Mucosa of rectum (tissue), 2 donors: ENCODE results near the gene CEP350.

ENCODE experiments used
- H3K27ac ChIP-seq, 2 donors: one replicate each; pipeline ENCODE4 v1.7.0; 2013; ENCODE audit warnings: inconsistent platforms in 2 of 2, low read depth in 2 of 2, low read length in 2 of 2
- H3K27me3 ChIP-seq, 2 donors: one replicate each; pipeline ENCODE4 v1.7.0; 2013; ENCODE audit warnings: low read length in 2 of 2; ENCODE audit not compliant: control insufficient read depth in 2 of 2, insufficient read depth in 2 of 2
- H3K36me3 ChIP-seq, 2 donors: one replicate each; pipeline ENCODE4 v1.7.0; 2013; ENCODE audit warnings: low read length in 2 of 2; ENCODE audit not compliant: control insufficient read depth in 2 of 2, insufficient read depth in 2 of 2
- H3K4me1 ChIP-seq, 2 donors: one replicate each; pipeline ENCODE4 v1.7.0; 2013; ENCODE audit warnings: low read length in 2 of 2, mild to moderate bottlenecking in 1 of 2; ENCODE audit not compliant: control insufficient read depth in 2 of 2, insufficient read depth in 2 of 2
- H3K4me3 ChIP-seq, 2 donors: one replicate each; pipeline ENCODE4 v1.7.0; 2013; ENCODE audit warnings: low read length in 2 of 2
- H3K9ac ChIP-seq, 2 donors: one replicate each; pipeline ENCODE4 v1.7.0; 2013; ENCODE audit warnings: low read length in 2 of 2, low read depth in 1 of 2, mild to moderate bottlenecking in 1 of 2
- H3K9me3 ChIP-seq, 2 donors: one replicate each; pipeline ENCODE4 v1.7.0; 2013; ENCODE audit warnings: low read length in 2 of 2; ENCODE audit not compliant: control insufficient read depth in 2 of 2
- donor health status: healthy.
- donor health status: Normal muscosa, but diverticular disease.

CEP350 gene

GRCh38 chr1:179925922-179926849 is 28.4 kb upstream of the CEP350 start:
- H3K9ac ChIP-seq, result no peak overlapping the region
- H3K27ac ChIP-seq, result no peak overlapping the region
- no peak overlapping the region for H3K4me3 ChIP-seq
- no peaks in the 10 kb centered on the region for H3K9me3 ChIP-seq
- no peaks in the 10 kb centered on the region for H3K27me3 ChIP-seq
- H3K36me3 ChIP-seq, result peaks cover 3% of the 10 kb centered on the region in 2 donors
- peaks cover 0 to 3% of the 10 kb centered on the region in 2 donors for H3K4me1 ChIP-seq

DNA sequence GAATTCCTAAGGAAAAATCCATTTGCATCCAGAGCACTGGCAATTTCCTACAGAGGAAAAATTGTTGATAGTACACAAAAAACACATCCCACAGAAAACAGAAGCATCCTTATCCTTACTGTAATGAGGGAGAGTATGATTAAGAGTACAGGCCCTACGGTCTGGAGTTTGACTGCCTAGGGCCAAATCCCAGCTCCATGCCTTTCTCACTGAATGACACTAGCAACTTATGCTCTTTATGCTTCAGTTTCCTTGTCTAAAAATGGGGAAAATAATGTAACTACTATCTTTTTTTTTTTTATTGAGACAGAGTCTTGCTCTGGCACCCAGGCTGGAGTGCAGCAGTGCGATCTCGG is 27.8 kb upstream of the CEP350 start:
- H3K9ac ChIP-seq, result no peak overlapping the region
- H3K4me1 ChIP-seq, result peaks cover 0 to 3% of the 10 kb centered on the region in 2 donors
- no peaks in the 10 kb centered on the region for H3K27me3 ChIP-seq
- no peak overlapping the region for H3K27ac ChIP-seq
- peaks cover 0 to 3% of the 10 kb centered on the region in 2 donors for H3K36me3 ChIP-seq
- no peak overlapping the region for H3K4me3 ChIP-seq
- no peaks in the 10 kb centered on the region for H3K9me3 ChIP-seq

GRCh38 chr1:179929955-179930798 is 24.4 kb upstream of the CEP350 start:
- H3K36me3 ChIP-seq, result no peaks in the 10 kb centered on the region
- no peak overlapping the region for H3K27ac ChIP-seq
- H3K27me3 ChIP-seq, result no peaks in the 10 kb centered on the region
- no peak overlapping the region for H3K9ac ChIP-seq
- no peak overlapping the region for H3K4me3 ChIP-seq
- H3K9me3 ChIP-seq, result no peaks in the 10 kb centered on the region
- H3K4me1 ChIP-seq, result peaks cover 0 to 3% of the 10 kb centered on the region in 2 donors

DNA sequence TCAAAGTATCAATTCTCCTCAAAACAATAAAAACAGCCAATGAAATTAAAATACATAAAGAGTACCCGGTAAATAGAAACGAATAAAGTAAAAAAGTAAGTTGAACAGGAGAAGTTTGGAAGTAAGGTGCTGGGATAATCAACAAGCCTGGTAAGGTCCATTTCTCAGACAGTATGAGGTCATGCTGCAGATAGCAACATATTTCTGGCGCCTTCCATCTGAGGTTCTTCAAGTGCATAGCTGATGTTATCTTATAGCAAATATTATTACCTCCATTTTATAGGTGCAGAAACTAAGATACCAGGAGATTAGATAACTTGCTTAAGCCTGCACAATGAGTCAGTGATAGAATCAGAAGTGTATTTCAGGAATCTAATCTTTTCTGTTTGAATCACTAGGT is 23.7 kb upstream of the CEP350 start:
- no peak overlapping the region for H3K9ac ChIP-seq
- H3K27ac ChIP-seq, result no peak overlapping the region
- H3K4me3 ChIP-seq, result no peak overlapping the region
- no peaks in the 10 kb centered on the region for H3K9me3 ChIP-seq
- no peaks in the 10 kb centered on the region for H3K36me3 ChIP-seq
- no peaks in the 10 kb centered on the region for H3K27me3 ChIP-seq
- peaks cover 0 to 3% of the 10 kb centered on the region in 2 donors for H3K4me1 ChIP-seq

DNA sequence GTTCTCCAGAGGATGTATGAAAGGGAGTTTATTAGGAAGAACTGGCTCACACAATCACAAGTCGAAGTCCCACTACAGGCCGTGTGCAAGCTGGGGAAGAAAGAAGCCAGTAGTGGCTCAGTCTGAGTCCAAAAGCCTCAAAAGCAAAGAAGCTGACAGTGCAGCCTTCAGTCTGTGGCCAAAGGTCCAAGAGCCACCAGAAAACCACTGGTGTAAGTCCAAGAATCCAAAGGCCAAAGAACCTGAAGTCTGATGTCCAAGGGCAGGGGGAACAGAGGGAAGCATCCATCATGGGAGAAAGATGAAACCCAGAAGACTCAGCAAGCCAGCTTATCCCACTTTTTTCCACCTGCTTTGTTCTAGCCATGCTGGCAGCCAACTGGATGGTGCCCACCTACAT is 21.4 kb upstream of the CEP350 start:
- no peak overlapping the region for H3K9ac ChIP-seq
- no peaks in the 10 kb centered on the region for H3K27me3 ChIP-seq
- no peak overlapping the region for H3K27ac ChIP-seq
- H3K36me3 ChIP-seq, result no peaks in the 10 kb centered on the region
- H3K4me3 ChIP-seq, result no peak overlapping the region
- H3K4me1 ChIP-seq, result peaks cover 0 to 3% of the 10 kb centered on the region in 2 donors
- no peaks in the 10 kb centered on the region for H3K9me3 ChIP-seq

DNA sequence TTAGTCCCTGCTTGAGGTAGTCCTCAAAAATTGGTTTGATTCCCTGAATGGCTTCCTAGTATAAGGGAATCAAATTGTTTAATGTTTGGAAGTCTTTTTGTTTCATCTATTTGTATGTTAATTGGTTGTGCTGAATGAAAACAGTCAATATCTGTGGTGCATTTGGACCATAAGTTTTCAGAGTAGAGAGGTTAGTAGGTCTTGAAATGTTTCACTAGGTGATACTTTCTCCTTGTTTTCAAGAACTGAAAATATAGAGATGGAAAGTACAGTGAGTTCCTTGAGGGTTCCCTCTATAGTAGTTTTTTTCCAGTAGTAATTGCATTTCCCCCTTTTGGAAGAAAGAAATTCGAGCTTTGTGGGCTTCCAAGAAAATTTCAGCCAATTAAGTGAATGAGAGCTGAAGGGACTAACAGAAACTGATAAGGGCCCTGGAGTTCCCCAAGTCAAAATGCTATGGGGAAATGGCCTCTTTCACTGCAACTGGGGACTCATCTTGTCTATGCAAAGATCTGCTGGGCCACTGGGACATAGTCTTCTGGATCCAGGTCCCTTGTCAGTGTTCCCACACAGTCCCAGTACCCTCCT is 18.6 kb upstream of the CEP350 start:
- H3K4me3 ChIP-seq, result no peak overlapping the region
- H3K27ac ChIP-seq, result no peak overlapping the region
- no peaks in the 10 kb centered on the region for H3K36me3 ChIP-seq
- no peaks in the 10 kb centered on the region for H3K27me3 ChIP-seq
- H3K9ac ChIP-seq, result no peak overlapping the region
- H3K4me1 ChIP-seq, result no peaks in the 10 kb centered on the region
- H3K9me3 ChIP-seq, result no peaks in the 10 kb centered on the region

GRCh38 chr1:179937668-179938254 is 16.8 kb upstream of the CEP350 start:
- Histone ChIP-seq H3K27me3 (no peaks in the 10 kb centered on the region), H3K9ac (no peak overlapping the region), H3K36me3 (no peaks in the 10 kb centered on the region), H3K4me1 (no peaks in the 10 kb centered on the region), H3K9me3 (no peaks in the 10 kb centered on the region), H3K27ac (no peak overlapping the region), H3K4me3 (no peak overlapping the region)

DNA sequence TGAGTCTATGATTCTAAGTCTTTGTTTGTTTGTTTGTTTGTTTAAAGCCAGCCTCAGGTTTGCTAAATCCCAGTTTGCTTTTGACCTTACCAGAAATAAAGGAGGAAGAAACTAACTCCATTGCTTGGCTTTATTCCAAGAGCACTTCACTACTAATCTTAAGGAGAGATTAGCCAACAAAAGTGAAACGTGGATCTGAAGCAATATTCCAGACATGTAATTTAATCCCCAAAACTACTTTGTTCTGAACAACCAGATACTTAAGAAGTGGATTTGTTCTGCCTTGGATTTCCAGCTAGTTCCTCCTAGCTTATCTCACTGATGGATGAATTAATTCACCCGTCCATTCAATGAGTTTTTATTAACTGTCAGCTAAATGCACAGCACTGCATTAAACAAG is 15.9 kb upstream of the CEP350 start:
- no peak overlapping the region for H3K27ac ChIP-seq
- no peaks in the 10 kb centered on the region for H3K9me3 ChIP-seq
- no peak overlapping the region for H3K4me3 ChIP-seq
- no peaks in the 10 kb centered on the region for H3K4me1 ChIP-seq
- H3K9ac ChIP-seq, result no peak overlapping the region
- no peaks in the 10 kb centered on the region for H3K27me3 ChIP-seq
- H3K36me3 ChIP-seq, result no peaks in the 10 kb centered on the region

- H3K4me3 ChIP-seq, result no peak overlapping the region
- no peak overlapping the region for H3K9ac ChIP-seq
- no peaks in the 10 kb centered on the region for H3K36me3 ChIP-seq
- H3K9me3 ChIP-seq, result no peaks in the 10 kb centered on the region
- no peak overlapping the region for H3K27ac ChIP-seq
- H3K27me3 ChIP-seq, result no peaks in the 10 kb centered on the region
- no peaks in the 10 kb centered on the region for H3K4me1 ChIP-seq
Observed at GRCh38 chr1:179939941-179940340, 14.7 kb upstream of the CEP350 start.
